Activated CD8-positive, alpha-beta memory T cell treated with anti-CD3 and anti-CD28 coated beads, Interleukin-2, amount 50 U/mL, for 24 hours (primary cell): ENCODE results near the gene SZT2.

Experiments
- DNase-seq: peaks from one replicate; pipeline ENCODE4 v3.0.0-alpha.2; 2020; ENCODE audit errors: extremely low read depth

SZT2 gene

DNA sequence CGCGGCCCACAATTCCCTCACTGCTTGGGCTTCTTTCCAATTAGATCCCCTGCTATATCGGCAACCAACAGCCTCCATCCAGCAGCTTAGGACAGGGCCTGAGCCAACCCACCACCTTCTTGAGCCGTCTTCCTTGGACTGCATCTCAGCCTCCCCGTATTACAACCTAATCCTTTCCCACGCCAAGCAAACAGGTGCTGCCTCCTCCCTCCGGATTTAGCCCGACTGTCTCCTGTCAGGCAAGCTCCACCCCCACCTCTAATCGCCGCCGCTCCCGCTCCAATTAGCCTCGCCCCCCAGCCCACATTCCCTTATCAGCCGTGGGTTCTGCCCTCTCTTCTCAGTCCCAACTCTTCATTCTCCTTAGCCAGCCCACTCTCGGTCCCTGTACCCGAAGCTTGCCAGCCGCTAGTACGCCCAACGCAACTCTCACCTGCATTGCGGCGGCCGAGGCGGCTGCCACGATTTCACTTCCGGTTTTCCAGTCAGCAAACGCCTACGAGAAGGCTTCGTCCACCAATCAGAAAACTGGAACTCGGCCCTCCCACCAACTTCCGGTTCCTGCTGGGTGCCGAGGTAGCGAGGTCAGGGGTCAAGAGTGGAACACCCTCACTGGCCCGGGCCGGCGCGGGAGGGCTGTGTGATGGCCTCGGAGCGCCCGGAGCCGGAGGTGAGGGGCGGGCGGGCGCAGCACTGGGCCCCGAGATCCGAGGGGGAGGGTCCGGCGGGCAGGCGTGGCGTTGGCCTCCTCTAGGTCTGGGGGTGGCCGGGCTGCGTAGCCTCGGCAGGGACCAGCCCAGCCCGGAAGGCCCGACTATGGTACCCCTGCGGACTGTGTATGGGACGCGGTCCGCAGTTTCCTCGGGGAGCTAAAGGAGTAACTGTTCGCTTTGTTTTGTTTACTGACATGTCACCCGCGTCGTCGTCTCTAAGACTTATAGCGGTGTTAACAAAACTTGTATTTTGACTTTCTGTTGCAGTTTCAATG is at the start of gene SZT2, which contains the start of gene MED8:
Gene SZT2 (plus strand): TSS at position 574 of the 988 bp plus-strand sequence. CDS start 70 bp downstream, at position 644.
Gene MED8 (minus strand): TSS at position 475 of the 988 bp plus-strand sequence. CDS start 36 bp downstream, at position 439.
- peak; percentile 91 for DNase-seq

DNA sequence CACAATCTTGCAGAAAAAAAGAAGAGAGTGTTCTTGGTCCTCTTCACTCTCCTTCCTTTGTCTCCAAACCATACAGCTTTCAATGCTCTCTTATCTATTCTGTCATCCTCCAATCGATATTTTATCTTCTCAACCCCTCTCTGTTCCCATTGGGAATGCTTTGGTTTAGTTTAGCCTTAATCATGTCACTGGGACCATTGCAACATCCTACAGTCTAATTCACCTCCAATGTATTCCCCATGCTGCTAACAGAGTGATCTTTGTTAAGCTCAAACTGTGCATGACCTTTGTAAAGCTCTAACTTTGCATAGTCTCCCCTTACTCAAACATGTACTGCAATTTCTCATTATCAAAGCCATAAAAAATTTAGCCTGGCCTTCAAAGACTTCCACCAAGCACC is 49.1 kb upstream of the SZT2 start:
- no peak for DNase-seq

DNA sequence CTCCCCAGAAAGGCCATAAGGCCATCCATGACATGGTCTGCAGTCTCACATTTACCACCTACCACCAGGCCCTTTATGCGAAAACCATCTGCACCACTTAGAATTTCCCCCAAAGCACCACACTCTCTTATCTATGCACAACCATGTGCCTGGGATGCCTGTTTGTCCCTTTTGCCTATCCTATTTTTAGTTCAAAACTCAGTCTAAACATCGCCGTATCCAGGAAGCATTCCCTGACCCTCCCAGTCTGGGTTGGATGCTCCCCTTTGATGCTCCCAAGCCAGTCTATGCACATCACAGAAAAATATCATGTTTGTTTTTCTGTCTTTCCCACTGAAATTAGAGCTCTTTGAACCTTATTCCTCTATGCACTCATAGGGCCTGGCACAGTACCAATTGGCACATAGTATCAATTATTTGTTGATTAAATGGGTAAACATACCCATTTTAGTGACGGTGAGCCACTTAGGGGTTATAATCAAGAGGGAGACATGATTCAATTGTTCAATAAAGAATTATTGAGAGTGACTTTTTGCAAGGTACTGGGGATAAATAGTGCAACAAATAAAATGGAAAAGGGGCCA is 45.3 kb upstream of the SZT2 start:
- DNase-seq = no peak

DNA sequence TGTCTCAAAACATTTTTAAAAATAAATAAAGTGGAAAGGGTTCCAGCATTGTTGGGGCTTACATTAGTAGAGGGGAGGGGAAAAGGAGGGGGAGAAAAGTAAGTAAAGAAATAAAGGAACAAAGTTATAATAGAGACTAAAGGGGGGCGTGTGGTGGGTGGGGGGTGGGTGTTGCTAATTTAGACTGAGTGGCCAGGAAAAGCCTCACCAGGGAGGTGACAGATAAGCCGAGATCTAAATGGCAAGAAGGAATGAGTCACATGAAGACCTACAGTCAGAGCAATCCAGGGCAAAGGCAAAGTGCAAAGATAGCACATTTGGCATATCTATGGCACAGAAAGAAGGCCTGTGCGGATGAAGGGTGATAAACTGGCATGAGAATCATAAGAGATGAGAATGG is 44.6 kb upstream of the SZT2 start:
- DNase-seq = no peak

DNA sequence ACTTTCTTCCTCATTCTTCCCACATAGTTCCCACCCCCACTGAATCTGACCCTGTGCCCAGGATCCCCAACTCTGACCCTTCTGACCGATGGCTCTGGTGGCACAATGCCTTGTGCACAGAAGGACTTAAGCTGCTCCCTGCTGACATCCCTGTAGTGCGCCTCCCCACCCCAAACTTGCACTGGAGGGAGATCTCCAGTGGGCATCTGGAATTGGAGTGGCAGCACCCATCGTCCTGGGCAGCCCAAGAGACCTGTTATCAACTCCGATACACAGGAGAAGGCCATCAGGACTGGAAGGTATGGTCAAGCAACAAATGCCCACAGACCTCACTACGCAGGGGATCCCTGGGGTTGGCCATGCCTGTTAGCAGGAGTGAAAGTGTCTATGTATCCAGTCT is 43.1 kb upstream of the SZT2 start:
- DNase-seq = no peak

DNA sequence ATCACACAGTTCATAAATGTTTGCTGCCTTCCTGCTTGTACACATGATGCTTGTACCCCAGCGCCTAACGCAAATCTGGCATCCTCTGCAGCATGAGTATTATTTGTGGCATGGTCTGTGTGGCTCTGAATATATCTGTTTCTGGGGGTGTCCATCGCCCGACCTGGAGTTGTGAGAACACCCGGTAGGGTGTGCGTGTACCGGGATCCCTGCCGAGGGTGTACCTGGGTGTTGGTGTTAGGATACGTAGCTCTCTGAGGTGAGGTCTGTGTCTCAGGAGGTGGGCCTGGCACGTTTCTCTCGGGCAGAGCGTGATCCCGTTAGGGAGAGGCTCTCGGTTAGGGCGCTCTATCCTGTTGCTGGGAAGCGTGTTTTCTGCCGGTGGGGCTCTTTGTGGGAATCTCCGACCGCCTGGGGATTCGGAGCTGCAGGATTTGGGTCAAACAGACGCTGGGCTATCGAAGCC is 41.3 kb upstream of the SZT2 start:
- DNase-seq = no peak

DNA sequence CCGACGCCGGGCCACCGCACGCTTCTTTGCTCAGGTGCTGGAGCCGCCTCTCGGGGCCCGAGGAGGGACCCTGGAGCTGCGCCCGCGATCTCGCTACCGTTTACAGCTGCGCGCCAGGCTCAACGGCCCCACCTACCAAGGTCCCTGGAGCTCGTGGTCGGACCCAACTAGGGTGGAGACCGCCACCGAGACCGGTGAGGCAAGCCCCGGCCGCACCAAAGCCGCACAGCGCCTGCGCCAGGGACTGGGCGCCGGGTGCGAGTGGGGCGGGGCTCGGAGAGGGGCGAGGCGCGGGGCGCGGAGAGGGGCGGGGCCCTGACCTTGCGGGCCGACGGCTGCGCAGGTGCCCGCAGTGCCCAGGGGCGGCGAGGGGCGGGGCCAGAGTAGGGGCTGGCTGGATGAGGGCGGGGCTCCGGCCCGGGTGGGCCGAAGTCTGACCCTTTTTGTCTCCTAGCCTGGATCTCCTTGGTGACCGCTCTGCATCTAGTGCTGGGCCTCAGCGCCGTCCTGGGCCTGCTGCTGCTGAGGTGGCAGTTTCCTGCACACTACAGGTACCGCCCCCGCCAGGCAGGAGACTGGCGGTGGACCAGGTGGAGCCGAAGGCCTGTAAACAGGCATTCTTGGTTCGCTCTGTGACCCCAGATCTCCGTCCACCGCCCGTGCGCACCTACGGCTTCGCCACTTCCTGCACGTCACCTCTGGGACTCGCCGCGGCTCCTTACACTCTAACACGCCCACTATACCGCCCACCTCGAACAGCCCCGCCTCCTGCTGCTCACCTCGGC is 40.7 kb upstream of the SZT2 start:
- DNase-seq = no peak

DNA sequence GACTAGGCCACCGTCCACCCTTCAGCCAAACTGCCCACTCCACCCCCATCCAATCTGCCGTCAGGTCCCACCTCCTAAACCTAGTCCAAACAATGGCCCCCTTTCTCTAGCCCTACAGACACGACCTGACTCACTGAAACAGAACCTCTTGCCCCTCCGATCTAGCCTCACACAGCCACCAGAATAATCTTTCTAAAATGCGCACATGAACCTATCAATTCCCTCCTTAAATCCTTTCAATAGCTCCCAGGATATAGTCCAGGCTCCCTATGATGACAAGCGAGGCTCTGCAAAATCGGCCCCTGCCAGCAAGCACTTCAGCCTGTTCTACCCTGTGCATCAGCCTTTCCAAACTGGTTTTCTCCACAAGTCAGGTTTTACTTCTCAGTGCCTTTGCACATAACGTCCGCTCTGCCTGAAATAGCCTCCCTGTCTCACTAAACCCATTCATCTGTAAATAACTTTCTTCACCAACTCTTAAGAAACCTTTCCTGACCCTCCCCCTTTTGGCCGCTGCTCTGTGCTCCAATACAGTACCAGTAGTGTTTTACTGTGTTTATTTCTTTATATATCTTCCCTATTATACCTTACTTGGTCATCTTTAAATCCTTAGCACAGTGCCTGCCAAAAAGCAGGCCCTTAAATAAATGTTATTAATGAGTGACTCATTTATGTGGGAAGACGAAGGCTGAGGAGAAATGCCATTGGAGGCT is 39.9 kb upstream of the SZT2 start:
- DNase-seq = no peak

DNA sequence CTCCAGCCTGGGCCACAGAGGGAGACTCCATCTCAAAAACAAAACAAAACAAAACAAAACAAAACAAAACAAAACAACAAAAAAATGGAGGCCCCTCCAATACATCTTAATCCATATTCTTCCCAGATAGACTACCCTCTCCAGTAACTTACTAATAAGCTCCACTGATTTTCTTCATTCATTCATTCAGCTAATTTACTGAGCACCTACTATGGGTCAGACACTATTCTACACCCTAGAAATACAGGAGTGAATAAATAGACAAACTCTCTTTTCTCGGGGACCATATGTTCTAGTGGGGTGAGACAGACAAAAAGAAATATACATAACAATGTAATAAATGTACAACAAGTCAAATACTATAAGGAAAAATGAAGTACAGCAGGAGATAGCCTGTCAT is 38.7 kb upstream of the SZT2 start:
- no peak for DNase-seq

DNA sequence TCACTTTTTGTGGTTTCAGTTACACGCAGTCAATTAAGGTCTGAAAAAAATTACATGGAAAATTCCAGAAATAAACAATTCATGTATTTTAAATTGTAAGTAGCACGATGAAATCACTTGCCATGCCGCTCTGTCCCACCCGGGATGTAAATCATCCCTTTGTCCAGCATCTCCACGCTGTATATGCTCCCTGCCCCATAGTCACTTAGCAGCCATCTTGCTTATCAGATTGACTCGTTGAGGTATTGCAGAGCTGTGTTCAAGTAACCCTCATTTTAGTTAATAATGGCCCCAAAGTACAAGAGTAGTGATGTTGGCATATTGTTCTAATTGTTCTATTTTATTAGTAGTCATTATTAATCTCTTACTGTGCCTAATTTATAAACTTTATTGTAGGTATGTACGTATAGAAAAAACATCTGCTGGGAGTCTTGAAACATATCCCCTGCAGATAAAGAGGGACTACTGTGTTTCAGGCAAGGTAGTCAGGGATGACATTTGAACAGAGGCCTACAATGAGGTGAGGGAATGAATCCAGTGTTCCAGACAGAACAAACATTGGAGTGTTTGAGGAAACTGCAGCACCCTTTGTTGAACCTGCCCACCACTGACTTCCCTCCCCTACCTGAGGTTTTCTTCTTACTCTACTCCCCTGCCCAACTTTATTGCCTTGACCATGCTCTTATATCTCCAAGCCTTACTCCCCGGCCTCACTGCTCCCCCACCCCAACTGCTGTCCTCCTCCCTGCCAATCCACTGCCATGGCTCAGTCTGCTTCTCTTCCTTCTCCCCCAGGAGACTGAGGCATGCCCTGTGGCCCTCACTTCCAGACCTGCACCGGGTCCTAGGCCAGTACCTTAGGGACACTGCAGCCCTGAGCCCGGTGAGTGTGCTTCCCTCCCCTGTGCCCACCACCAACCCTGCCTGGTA is 38.0 kb upstream of the SZT2 start:
- DNase-seq = no peak

DNA sequence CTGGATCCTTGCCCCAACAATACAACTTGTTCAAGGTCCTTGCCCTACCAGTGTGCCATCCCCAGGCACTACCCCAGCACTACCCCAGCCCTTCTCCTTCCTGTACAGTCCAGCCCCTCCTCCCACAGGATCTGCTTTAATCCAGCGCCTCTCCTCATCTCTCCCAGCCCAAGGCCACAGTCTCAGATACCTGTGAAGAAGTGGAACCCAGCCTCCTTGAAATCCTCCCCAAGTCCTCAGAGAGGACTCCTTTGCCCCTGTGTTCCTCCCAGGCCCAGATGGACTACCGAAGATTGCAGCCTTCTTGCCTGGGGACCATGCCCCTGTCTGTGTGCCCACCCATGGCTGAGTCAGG is 37.4 kb upstream of the SZT2 start:
- DNase-seq = no peak

DNA sequence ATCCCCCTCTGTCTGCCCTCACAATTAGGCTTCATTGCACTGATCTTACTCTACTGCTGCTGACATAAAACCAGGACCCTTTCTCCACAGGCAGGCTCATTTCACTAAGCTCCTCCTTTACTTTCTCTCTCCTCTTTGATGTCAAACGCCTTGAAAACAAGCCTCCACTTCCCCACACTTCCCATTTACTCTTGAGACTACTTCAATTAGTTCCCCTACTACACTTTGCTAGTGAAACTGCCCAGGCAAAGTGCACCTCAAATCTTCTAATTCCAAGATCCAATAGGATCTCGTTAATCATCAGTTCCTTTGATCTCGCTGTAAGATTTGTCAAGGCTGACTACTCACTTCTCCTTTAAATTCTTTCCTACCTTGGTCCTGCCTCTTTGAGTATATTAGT is 36.8 kb upstream of the SZT2 start:
- DNase-seq = no peak

DNA sequence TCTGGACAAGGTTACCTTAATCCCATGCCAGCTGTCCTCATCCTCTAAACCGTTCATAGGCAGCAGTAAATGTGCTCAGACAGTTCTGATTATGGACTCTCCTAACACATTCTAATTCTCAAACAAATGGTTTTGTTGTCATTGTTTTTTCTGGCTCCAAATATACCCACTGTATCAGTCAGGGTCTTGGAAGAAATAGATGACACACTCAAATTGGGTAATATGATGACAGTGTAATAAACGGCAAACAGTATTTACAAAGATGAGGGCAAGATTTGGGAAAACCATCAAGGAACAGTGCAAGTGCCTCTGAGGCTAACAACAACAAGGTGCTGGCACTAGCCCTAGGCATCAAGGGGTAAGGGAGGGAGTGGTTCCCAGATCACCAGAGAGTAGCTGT is 35.2 kb upstream of the SZT2 start:
- DNase-seq = no peak

DNA sequence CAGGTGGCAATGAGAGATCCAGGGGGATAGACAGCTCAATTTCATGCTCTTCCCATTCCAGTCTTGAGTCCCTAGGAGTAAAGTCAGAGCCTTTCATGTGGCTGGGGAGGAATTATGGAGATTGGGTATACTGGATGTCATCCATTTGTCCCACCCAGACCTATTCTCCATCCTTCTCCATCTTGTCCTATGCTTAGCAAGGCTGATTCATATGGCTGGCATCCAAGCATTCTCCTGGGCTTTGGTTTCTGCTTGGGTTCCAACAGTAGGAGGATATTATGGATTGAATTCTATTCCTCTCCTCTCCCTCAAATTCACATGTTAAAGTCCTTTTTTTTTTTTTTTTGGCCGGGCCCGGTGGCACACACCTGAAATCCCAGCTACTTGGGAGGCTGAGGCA is 34.8 kb upstream of the SZT2 start:
- no peak for DNase-seq

DNA sequence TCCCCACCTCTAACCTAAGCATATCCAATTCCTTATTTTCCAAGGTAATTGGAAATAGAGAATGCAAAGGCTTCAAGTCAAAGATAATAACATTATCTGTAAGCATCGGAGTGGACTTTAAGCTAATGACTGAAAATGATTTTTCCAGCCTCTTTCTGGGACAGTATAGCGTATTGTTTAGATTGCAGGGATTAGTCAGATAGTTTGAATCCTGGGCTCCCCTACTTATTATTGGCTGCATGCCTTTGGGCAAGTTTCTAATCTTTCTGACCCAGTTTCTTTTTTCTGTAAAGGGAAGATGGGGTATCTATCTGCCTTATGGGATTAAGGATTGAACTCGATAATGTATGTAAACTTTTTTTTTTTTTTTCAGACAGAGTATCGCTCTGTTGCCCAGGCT is 32.4 kb upstream of the SZT2 start:
- DNase-seq = no peak

DNA sequence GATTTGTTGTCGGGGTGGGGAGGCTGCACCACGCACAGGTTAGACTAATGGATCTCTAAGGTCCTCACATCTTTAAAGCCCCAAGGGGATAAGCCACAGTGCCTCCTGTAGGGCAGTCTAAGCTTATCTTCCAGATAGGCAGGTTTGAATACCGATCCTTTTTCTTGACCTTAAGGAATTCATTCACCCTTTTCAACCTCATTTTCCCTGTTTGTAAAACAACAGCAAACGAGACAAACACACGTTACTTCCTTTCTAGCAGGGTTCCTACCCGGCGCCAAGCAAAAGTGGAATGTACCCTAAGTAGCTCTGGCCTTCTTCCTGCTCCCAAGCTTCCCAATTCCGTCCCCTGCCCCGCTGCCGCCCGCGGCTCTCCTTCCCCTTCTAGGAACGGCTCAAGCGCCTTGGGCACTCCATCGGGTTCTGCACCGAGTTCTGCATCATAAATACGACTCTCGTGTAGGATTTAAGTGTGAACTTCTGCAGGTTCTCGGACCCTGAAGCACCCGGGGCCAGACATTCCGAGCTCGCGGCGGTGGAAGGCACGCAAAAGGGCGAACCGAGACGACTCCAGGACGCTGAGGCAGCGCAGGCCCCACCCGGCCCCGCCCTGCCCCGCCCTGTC is 31.5 kb upstream of the SZT2 start:
- DNase-seq = no peak

DNA sequence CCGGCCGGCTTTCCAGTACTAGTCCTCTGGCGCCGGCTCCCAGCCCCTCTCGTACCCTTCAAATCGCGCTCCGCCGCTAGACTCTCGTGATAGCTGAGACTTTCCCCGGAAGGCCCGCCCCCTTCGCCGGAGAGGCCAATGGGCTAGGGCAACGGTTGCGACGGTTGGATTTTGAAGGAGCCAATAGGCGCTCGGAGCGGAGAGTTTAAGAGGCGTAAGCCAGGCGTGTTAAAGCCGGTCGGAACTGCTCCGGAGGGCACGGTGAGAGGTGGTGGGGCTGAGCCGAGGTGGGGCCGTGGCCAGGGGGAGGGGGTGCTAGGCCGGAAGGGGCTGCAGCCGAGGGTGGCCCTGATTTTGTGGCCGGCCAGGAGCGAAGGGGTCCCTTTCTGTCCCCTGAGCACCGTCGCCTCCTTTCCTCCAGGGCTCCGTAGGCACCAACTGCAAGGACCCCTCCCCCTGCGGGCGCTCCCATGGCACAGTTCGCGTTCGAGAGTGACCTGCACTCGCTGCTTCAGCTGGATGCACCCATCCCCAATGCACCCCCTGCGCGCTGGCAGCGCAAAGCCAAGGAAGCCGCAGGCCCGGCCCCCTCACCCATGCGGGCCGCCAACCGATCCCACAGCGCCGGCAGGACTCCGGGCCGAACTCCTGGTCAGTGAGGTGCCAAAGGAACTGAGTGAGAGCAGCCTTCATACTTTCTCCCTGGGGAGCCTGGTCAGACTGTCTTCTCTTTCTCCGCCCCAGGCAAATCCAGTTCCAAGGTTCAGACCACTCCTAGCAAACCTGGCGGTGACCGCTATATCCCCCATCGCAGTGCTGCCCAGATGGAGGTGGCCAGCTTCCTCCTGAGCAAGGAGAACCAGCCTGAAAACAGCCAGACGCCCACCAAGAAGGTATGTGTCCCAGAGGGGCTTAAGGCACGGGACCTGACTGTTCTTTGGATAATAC is 30.7 kb upstream of the SZT2 start, which contains the start of gene CDC20:
Gene CDC20 (plus strand): TSS at position 236 of the 948 bp plus-strand sequence. CDS start 235 bp downstream, at position 471.
- DNase-seq = peak; percentile 98

DNA sequence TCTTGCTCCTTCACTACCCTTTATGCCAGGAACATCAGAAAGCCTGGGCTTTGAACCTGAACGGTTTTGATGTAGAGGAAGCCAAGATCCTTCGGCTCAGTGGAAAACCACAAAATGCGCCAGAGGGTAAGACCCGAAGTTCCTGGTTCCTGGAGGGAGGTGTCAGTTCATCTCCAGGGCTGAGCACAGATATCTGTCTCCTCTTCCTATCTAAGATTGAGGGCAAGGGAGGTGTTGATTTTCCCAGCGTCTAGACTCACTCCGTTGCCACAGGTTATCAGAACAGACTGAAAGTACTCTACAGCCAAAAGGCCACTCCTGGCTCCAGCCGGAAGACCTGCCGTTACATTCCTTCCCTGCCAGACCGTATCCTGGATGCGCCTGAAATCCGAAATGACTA is 30.0 kb upstream of the SZT2 start:
- DNase-seq = no peak

DNA sequence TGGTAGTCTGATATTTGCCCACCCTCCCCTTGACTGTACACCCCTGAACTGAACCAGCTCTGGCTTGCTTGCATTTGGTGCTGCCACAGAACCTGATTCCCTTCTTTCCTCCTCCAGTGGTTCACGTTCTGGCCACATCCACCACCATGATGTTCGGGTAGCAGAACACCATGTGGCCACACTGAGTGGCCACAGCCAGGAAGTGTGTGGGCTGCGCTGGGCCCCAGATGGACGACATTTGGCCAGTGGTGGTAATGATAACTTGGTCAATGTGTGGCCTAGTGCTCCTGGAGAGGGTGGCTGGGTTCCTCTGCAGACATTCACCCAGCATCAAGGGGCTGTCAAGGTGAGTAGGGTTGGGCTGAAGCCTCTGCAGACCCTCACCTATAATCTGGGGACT is 29.1 kb upstream of the SZT2 start:
- DNase-seq = no peak
